Stimulated activated CD8-positive, alpha-beta memory T cell treated with anti-CD3 and anti-CD28 coated beads, Interleukin-15, amount 100 ng/mL, for 4 hours (primary cell): ENCODE data around the gene NRBF2.
"Not testable (repeated sequence)": the region's sequence is repeated elsewhere in the genome, so short reads cannot be mapped to it uniquely, and the experiment has no call there.

Experiments
- DNase-seq, 2 donors: peaks; one replicate each; pipeline ENCODE4 v3.0.0-alpha.2; 2020; ENCODE audit warnings: low read depth in 2 of 2

NRBF2 gene

GRCh38 chr10:63116452-63117072, 16.6 kb upstream of the NRBF2 start:
- no peak for DNase-seq

- DNase-seq: no peak
Measured at GRCh38 chr10:63119041-63119440, 14.1 kb upstream of the NRBF2 start.

- no peak for DNase-seq
Measured at GRCh38 chr10:63120554-63120953, 12.6 kb upstream of the NRBF2 start.

DNA sequence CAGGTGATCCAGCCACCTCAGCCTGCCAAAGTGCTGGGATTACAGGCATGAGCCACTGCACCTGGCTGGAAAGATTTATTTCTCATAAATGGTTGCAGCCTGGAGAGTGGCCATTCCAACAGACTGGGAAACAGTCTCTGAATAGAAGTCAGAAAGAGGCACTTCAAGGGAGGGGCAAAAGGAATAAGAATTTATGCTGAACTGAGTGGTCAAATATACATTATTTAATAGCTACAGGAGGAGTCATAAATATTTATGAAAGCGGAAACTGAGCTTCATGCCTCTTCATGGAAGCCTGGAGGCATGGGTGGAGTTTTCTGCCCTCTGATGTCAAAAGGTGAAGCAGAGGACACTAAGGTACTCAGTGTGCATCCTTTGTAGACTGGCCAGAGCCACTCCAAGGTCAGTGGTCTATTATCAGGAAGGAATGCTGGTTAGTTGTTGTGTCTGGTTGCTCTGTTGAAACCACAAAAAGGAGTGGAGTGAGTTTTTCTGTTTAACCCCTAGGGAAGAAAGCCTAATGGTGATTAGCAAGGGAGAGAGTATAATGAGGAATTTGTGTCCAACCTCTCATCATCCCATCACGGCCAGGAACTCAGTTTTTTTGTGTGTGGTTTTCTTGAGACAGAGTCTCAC, 9.3 kb upstream of the NRBF2 start:
- DNase-seq: no peak

DNA sequence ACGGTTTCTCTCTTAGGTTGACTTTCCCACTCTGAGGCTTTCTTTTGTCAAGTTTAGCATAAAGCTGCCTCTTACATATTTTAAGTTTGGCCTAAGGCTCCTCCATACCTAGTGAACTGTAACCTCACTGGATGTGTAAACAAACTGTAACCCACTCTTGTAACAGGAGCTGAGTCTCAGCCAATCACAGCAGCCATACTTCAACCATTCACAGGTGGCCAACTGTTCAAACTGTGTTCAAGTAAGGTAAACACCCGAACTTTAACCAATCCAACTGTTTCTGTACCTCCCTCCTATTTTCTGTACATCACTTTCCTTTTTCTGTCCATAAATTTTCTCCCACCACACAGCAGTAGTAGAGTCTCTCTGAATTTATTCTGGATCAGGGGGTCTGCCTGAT, 7.7 kb upstream of the NRBF2 start:
- DNase-seq: no peak

GRCh38 chr10:63128443-63128842, 4.7 kb upstream of the NRBF2 start:
- DNase-seq: no peak

DNA sequence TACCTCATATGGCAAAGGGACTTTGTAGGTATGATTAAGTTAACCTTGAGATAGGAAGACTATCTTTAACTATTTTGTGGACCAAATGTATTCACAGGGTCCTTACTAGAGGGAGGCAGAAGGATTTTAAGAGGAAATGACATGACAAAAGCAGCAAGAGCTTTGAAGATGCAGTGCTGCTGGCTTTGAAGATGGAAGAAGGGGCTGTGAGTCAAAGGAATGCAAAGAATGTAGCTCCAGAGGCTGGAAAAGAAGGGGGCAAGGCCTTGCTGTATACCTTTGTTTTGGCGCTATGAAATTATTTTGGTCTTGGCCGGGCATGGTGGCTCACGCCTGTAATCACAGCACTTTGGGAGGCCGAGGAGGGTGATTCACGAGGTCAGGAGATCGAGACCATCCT, 3.2 kb upstream of the NRBF2 start:
- no peak for DNase-seq

GRCh38 chr10:63132651-63133055, 475 bp upstream of the NRBF2 start:
- no peak for DNase-seq

- no peak for DNase-seq
Measured at GRCh38 chr10:63133821-63134557, 861 bp downstream of the NRBF2 start.

- DNase-seq: no peak
Measured at GRCh38 chr10:63137306-63137705, 4.2 kb downstream of the NRBF2 start.

GRCh38 chr10:63140077-63140476, 6.9 kb downstream of the NRBF2 start:
- DNase-seq: no peak

DNA sequence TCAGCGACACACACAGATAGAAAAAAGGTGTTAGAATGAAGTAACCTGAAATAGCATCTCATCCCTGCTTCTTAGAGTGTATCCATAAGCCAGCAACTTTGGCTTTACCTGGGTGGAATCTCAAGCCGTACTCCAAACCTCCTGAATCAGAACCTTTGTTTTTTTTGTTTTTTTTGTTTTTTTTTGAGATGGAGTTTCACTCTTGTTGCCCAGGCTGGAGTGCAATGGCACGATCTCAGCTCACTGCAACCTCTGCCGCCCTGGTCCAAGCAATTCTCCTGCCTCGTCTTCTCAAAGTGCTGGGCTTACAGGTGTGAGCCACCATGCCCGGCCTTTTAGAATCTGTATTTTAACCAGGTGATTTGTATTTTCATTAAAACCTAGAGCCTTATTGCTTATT, 9.0 kb downstream of the NRBF2 start:
- no peak for DNase-seq

DNA sequence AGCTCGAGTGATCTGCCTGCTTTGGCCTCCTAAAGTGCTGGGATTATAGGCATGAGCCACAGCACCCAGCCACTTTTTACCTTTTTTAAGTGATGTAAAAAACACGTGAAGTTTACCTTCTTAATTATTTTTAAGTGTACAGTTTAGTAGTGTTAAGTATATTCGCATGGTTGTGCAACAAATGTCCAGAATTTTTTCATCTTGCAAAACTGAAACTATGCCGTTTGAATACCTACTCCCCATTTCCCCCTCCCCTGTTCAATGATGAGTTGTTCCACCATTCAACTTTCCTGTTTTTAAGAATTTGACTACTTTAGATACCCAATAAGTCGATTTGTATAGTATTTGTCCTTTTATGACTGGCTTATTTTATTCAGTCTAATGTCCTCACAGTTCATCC, 10.9 kb downstream of the NRBF2 start:
- DNase-seq: no peak

DNA sequence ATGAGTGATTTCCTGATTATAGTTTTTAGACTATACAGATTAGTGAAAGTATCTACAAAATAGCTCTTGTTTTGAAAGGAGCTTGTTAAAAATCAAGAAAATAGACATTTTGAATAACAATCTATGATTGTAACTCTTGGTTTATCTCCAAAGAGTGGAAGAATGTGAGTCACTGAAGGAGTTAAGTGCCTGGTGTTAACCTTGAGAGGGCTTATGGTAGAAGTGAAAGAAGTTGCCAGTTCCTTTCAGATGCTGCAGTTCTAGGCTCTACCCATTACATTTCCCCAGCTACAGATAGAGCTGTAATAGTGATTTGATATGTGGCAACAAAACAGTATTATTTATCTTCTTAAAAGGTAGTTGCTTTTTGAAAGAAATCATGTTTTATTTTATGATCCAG, 12.7 kb downstream of the NRBF2 start:
- no peak for DNase-seq

DNA sequence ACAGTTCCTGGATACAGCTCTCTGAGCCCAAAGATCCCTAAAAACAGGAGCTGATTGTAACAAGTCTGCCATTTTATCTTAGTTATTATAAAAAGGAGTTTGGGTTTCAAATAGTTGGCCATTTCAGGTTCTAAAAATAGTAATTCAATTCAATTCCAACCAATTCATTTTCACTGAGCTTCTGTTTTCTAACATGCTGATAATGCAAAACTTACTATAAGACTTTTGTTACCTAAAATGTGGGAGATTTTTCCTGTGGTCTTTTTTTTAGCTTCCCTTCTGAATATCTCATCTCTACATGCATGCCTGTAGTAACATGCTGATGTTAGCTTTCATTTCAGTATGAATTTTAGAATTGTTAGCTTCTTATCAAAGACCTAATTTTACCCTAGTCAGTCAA, 13.4 kb downstream of the NRBF2 start:
- no peak for DNase-seq

DNA sequence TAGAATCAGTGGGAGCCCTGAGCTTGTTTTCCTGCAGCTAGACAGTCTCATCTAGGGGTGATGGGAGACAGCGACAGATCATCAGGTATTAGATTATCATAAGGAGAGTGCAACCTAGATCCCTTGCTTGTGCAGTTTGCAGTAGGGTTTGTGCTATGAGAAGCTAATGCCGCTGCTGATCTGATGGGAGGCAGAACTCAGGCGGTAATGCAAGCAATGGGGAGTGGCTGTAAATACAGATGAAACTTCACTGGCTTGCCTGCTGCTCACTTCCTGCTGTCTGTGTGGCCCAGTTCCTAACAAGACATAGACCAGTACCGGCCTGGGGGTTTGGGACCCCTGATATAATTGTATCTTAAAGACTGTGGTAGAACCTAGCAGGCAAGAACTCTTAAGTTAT, 17.6 kb downstream of the NRBF2 start:
- no peak for DNase-seq

DNA sequence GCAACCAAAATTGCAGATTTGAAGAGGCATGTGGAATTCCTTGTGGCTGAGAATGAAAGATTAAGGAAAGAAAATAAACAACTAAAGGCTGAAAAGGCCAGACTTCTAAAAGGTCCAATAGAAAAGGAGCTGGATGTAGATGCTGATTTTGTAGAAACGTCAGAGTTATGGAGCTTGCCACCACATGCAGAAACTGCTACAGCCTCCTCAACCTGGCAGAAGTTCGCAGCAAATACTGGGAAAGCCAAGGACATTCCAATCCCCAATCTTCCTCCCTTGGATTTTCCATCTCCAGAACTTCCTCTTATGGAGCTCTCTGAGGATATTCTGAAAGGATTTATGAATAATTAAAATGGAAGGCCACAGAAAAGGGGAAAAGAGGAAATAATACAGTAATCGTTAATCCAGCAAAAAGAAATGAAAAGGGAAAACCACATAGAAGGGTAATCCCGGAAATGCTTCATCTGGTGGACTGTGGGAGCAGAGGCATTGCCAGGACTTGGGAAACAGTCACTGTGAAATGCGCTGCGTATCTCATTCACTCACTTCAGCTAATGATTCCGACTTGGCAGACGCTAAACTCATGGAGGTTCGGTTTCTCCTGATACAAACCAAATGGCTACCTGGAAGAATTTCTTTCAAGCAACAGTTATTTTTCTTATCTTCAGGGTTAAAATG, 20.9 kb downstream of the NRBF2 start:
- DNase-seq: not testable (repeated sequence)

DNA sequence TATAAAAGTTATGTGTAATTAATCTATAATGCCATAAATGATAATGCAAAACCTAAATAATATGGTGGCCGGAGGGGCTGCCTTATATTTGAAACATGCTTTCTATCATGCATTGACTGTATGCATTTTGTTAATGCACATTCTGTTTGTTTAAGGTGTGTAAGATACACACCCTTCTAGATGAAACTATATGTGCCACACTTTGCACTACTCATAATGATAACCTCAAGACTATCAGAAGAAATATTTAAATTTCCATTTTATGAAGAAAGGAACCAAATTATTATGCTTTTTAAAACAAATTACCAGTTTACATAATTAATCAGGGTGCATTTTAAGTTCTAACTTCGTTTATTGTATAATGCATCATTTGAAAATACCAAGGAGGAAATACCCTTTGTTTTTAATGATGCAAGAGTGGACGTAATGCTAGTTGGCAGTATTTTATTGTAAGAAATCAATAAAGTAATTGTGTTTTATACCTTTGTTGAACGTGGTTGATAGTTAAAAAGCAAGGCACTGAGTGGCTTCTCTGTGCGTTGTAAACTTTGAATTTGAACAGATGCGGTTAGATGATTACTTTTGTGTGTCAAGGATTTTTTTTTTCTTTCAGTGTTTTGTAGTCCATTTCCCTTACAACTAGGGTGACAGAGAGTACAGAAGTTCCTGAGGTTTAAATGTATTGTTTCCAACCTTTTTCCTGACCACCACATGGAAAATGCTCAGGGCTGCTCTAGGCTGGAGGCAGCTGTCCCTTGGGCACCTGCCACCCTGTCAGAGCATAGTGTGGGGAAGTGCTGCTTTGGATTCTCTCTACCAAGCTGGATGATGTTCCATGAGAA, 21.6 kb downstream of the NRBF2 start:
- no peak for DNase-seq

GRCh38 chr10:63155388-63156020, 22.4 kb downstream of the NRBF2 start:
- DNase-seq: no peak

GRCh38 chr10:63156236-63156635, 23.1 kb downstream of the NRBF2 start:
- DNase-seq: no peak
